GM12878 (cell line): ENCODE results near the gene SPAG6. TPM values are rescaled to one million over a fixed set of nuclear protein-coding genes. Genes with fewer than 3 reads are reported as not detected.
A peak's percentile ranks its signal among the peaks of the same experiment; 100 is the strongest.

Experiments used
- CBX5 ChIP-seq: sonication (generic); IDR thresholded peaks from 2 replicates; pipeline ENCODE4 v1.6.1; 2016; ENCODE audit warnings: low read depth, moderate library complexity, mild to moderate bottlenecking, inconsistent platforms
- FOS ChIP-seq: IDR thresholded peaks from 3 replicates; pipeline ENCODE4 v1.6.1; 2011; ENCODE audit warnings: borderline replicate concordance; ENCODE audit not compliant: insufficient read length; ENCODE audit errors: extremely low read depth
- HSF1 ChIP-seq: fragments of 150-350 bp; IDR thresholded peaks from 2 replicates; pipeline ENCODE4 v1.6.1; 2014; ENCODE audit warnings: mild to moderate bottlenecking, low read depth, low read length
- IKZF2 ChIP-seq, 2 experiments: fragments of 450-650 bp; IDR thresholded peaks; 2 replicates each; pipeline ENCODE4 v1.6.1; 2017; ENCODE audit warnings: mild to moderate bottlenecking in 2 of 2, moderate library complexity in 2 of 2
- IRF3 ChIP-seq: fragments of 450-650 bp; IDR thresholded peaks from 2 replicates; pipeline ENCODE4 v1.6.1; 2014; ENCODE audit warnings: mild to moderate bottlenecking
- NFXL1 ChIP-seq: fragments of 450-650 bp; IDR thresholded peaks from 2 replicates; pipeline ENCODE4 v1.6.1; 2017; ENCODE audit warnings: antibody characterized with exemption, mild to moderate bottlenecking, borderline replicate concordance
- NFYA ChIP-seq: IDR thresholded peaks from 2 replicates; pipeline ENCODE4 v1.6.1; 2011; ENCODE audit warnings: low read depth, mild to moderate bottlenecking, low read length, improper control_type of control experiment, borderline replicate concordance
- NR2C2 ChIP-seq: IDR thresholded peaks from 2 replicates; pipeline ENCODE4 v1.6.1; 2011; ENCODE audit warnings: borderline replicate concordance, low read depth; ENCODE audit not compliant: control insufficient read depth, insufficient read length
- NRF1 ChIP-seq: conservative IDR thresholded peaks from 2 replicates; pipeline ENCODE4 v1.6.1; 2011; ENCODE audit warnings: mild to moderate bottlenecking, low read depth, low read length, improper control_type of control experiment
- RELA ChIP-seq: fragments of 450-650 bp; IDR thresholded peaks from 2 replicates; pipeline ENCODE4 v1.8.0; 2014; ENCODE audit warnings: borderline replicate concordance; ENCODE audit not compliant: partially characterized antibody
- SMARCA5 ChIP-seq: fragments of 450-650 bp; IDR thresholded peaks from 2 replicates; pipeline ENCODE4 v1.6.1; 2017; ENCODE audit warnings: mild to moderate bottlenecking
- STAT1 ChIP-seq: fragments of 450-650 bp; conservative IDR thresholded peaks from 2 replicates; pipeline ENCODE4 v1.6.1; 2014; ENCODE audit warnings: antibody characterized with exemption, mild to moderate bottlenecking
- TAF1 ChIP-seq: IDR thresholded peaks from 2 replicates; pipeline ENCODE4 v1.6.1; 2011; ENCODE audit warnings: mild to moderate bottlenecking, low read depth, low read length, borderline replicate concordance
- TCF12 ChIP-seq: IDR thresholded peaks from 2 replicates; pipeline ENCODE4 v1.6.1; 2011; ENCODE audit warnings: low read depth, mild to moderate bottlenecking, low read length
- ZBED1 ChIP-seq: IDR thresholded peaks from 2 replicates; pipeline ENCODE4 v1.6.1; 2016; ENCODE audit warnings: borderline replicate concordance
- ZSCAN29 ChIP-seq: fragments of 450-650 bp; IDR thresholded peaks from 2 replicates; pipeline ENCODE4 v1.6.1; 2017; ENCODE audit warnings: mild to moderate bottlenecking, moderate library complexity
- polyA plus RNA-seq, 11 experiments: library from polyadenylated mRNA; depleted of rRNA in 4 of 11; unstranded in 6 of 11; stranded (reverse) in 5 of 11; fragments of >200 nt; fragmentation: Nextera tagmentation in 4 of 11; fragmentation: Illumina TruSeq in 1 of 11; extraction: Ambion mirVana in 4 of 11; extraction: Trizol in 1 of 11; gene quantifications; 1 replicate in 1 of 11; 2 replicates in 10 of 11; pipeline versions ENCODE4 v1.2.1 to v1.2.3, GENCODE V29; 2011 to 2016; ENCODE audit warnings: inconsistent platforms in 2 of 11, missing spikeins in 2 of 11, low read depth in 1 of 11
- total RNA-seq, 4 experiments: library from RNA; depleted of rRNA in 3 of 4; stranded (reverse); fragments of >200 nt in 3 of 4; fragmentation: Illumina TruSeq in 1 of 4; extraction: Trizol in 1 of 4; gene quantifications; 2 replicates each; pipeline versions ENCODE4 v1.2.1 to v1.2.3, GENCODE V29; 2013 to 2021
- TF ChIP-seq, protein P1 (sequence below): IDR thresholded peaks from 2 replicates; pipeline ENCODE4 v1.6.1; 2012; ENCODE audit warnings: improper control_type of control experiment, low read depth, low read length; ENCODE audit not compliant: insufficient replicate concordance
- TF ChIP-seq, protein P2 (sequence below): IDR thresholded peaks from 2 replicates; pipeline ENCODE4 v1.6.1; 2012; ENCODE audit warnings: low read depth, low read length, improper control_type of control experiment

The SPAG6 gene
- total and polyA plus RNA-seq, 10 of the 15 experiments (the other 5 are each of a cell fraction or from before 2014, with no cell fraction given): 0.13 to 0.99 (median 0.40) TPM; not detected in 1

- 0 out of 2 replicates have a peak, but pooled peaks have one; percentile 17 for TF ChIP-seq CBX5
- no peak for TF ChIP-seq STAT1
- TF ChIP-seq ZBED1: no peak; the same call in 1 of the 2 replicates
- 0 out of 2 replicates have a peak, but pooled peaks have one; percentile 27 for TF ChIP-seq IRF3
- TF ChIP-seq IKZF2 (IDR thresholded peaks at IDR 0.05): peak; percentile 78 to 81
- TF ChIP-seq NFXL1: no peak
- TF ChIP-seq TAF1: peak; percentile 80; the same call in 1 of the 2 replicates
- TF ChIP-seq, protein P1, sequence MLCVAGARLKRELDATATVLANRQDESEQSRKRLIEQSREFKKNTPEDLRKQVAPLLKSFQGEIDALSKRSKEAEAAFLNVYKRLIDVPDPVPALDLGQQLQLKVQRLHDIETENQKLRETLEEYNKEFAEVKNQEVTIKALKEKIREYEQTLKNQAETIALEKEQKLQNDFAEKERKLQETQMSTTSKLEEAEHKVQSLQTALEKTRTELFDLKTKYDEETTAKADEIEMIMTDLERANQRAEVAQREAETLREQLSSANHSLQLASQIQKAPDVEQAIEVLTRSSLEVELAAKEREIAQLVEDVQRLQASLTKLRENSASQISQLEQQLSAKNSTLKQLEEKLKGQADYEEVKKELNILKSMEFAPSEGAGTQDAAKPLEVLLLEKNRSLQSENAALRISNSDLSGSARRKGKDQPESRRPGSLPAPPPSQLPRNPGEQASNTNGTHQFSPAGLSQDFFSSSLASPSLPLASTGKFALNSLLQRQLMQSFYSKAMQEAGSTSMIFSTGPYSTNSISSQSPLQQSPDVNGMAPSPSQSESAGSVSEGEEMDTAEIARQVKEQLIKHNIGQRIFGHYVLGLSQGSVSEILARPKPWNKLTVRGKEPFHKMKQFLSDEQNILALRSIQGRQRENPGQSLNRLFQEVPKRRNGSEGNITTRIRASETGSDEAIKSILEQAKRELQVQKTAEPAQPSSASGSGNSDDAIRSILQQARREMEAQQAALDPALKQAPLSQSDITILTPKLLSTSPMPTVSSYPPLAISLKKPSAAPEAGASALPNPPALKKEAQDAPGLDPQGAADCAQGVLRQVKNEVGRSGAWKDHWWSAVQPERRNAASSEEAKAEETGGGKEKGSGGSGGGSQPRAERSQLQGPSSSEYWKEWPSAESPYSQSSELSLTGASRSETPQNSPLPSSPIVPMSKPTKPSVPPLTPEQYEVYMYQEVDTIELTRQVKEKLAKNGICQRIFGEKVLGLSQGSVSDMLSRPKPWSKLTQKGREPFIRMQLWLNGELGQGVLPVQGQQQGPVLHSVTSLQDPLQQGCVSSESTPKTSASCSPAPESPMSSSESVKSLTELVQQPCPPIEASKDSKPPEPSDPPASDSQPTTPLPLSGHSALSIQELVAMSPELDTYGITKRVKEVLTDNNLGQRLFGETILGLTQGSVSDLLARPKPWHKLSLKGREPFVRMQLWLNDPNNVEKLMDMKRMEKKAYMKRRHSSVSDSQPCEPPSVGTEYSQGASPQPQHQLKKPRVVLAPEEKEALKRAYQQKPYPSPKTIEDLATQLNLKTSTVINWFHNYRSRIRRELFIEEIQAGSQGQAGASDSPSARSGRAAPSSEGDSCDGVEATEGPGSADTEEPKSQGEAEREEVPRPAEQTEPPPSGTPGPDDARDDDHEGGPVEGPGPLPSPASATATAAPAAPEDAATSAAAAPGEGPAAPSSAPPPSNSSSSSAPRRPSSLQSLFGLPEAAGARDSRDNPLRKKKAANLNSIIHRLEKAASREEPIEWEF: no peak
- TF ChIP-seq FOS: peak; percentile 6
- TF ChIP-seq NR2C2: peak; percentile 69
- no peak for TF ChIP-seq HSF1
- TF ChIP-seq NFYA: no peak
- 0 out of 2 replicates have a peak, but pooled peaks have one; percentile 58 for TF ChIP-seq SMARCA5
- no peak; the same call in 1 of the 2 replicates for TF ChIP-seq NRF1
- no peak for TF ChIP-seq ZSCAN29
- TF ChIP-seq RELA: peak; percentile 95
- 0 out of 2 replicates have a peak, but pooled peaks have one; percentile 33 for TF ChIP-seq TCF12
- TF ChIP-seq, protein P2, sequence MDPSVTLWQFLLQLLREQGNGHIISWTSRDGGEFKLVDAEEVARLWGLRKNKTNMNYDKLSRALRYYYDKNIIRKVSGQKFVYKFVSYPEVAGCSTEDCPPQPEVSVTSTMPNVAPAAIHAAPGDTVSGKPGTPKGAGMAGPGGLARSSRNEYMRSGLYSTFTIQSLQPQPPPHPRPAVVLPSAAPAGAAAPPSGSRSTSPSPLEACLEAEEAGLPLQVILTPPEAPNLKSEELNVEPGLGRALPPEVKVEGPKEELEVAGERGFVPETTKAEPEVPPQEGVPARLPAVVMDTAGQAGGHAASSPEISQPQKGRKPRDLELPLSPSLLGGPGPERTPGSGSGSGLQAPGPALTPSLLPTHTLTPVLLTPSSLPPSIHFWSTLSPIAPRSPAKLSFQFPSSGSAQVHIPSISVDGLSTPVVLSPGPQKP: no peak
Observed at GRCh38 chr10:22316286-22317075, 28.8 kb upstream of the SPAG6 start, which contains the start of gene COMMD3 (continued).
